PFSK-1 (cell line): ENCODE results near the gene NKTR.

Experiments
- FOXP2 ChIP-seq: optimal IDR thresholded peaks from 2 replicates; pipeline ENCODE3; 2011; ENCODE audit warnings: borderline replicate concordance, control low read depth, inconsistent platforms; ENCODE audit not compliant: insufficient read depth; ENCODE audit errors: extremely low read length, extremely low read depth
- POLR2AphosphoS5 ChIP-seq: IDR thresholded peaks from 2 replicates; pipeline ENCODE4 v1.6.1; 2012; ENCODE audit warnings: low read depth, mild to moderate bottlenecking, control low read depth, low read length, moderate library complexity
- SIN3A ChIP-seq: IDR thresholded peaks from 2 replicates; pipeline ENCODE4 v1.6.1; 2012; ENCODE audit warnings: mild to moderate bottlenecking, low read length, moderate library complexity, borderline replicate concordance; ENCODE audit not compliant: insufficient read depth
- TAF1 ChIP-seq: IDR thresholded peaks from 2 replicates; pipeline ENCODE4 v1.6.1; 2012; ENCODE audit warnings: low read length, control low read depth, borderline replicate concordance; ENCODE audit not compliant: insufficient read depth
- TF ChIP-seq, protein P1 (sequence below), 2 experiments: IDR thresholded peaks; 2 replicates each; pipeline versions ENCODE4 v1.6.1 to v1.8.0; 2011 to 2012; ENCODE audit warnings: low read depth in 2 of 2, low read length in 2 of 2, control low read depth in 1 of 2, inconsistent platforms in 1 of 2, mild to moderate bottlenecking in 1 of 2, moderate library complexity in 1 of 2; ENCODE audit not compliant: insufficient read depth in 1 of 2

NKTR gene

GRCh38 chr3:42658771-42659390 lies 58.4 kb downstream of the NKTR start:
- TF ChIP-seq FOXP2: no peak
- TF ChIP-seq POLR2AphosphoS5: no peak
- TF ChIP-seq SIN3A: no peak
- TF ChIP-seq TAF1: no peak
- TF ChIP-seq, protein P1, sequence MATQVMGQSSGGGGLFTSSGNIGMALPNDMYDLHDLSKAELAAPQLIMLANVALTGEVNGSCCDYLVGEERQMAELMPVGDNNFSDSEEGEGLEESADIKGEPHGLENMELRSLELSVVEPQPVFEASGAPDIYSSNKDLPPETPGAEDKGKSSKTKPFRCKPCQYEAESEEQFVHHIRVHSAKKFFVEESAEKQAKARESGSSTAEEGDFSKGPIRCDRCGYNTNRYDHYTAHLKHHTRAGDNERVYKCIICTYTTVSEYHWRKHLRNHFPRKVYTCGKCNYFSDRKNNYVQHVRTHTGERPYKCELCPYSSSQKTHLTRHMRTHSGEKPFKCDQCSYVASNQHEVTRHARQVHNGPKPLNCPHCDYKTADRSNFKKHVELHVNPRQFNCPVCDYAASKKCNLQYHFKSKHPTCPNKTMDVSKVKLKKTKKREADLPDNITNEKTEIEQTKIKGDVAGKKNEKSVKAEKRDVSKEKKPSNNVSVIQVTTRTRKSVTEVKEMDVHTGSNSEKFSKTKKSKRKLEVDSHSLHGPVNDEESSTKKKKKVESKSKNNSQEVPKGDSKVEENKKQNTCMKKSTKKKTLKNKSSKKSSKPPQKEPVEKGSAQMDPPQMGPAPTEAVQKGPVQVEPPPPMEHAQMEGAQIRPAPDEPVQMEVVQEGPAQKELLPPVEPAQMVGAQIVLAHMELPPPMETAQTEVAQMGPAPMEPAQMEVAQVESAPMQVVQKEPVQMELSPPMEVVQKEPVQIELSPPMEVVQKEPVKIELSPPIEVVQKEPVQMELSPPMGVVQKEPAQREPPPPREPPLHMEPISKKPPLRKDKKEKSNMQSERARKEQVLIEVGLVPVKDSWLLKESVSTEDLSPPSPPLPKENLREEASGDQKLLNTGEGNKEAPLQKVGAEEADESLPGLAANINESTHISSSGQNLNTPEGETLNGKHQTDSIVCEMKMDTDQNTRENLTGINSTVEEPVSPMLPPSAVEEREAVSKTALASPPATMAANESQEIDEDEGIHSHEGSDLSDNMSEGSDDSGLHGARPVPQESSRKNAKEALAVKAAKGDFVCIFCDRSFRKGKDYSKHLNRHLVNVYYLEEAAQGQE (IDR thresholded peaks at IDR 0.05; ENCODE audit: insufficient read depth in 1 of 2, low read depth in 2 of 2, low read length in 2 of 2): no peak

DNA sequence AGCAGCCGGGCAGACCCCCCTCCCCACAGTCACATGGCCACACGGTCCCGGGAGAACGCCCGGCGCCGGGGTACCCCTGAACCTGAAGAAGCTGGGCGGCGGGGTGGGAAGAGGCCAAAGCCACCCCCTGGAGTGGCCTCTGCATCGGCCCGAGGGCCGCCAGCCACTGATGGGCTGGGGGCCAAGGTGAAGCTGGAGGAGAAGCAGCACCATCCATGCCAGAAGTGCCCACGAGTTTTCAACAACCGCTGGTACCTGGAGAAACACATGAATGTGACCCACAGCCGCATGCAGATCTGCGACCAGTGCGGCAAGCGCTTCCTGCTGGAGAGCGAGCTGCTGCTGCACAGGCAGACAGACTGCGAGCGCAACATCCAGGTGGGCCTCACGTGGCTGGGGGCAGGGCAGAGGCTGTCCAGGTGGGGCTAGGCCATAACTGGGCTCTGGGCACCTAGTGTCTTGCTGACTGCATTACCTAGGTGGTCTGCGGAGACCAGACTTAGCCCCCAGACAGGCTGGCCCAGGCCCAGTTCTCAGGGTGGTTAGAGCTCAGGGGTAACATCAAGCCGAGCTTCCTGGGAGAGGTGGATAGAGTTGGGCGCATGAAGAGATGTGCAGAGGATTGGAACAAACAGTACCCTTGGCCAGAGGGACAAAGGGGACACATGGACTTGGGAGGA lies 59.1 kb downstream of the NKTR start:
- no peak for TF ChIP-seq TAF1
- no peak for TF ChIP-seq SIN3A
- TF ChIP-seq FOXP2: no peak
- no peak for TF ChIP-seq POLR2AphosphoS5
- TF ChIP-seq, protein P1 (IDR thresholded peaks at IDR 0.05; ENCODE audit: insufficient read depth in 1 of 2, low read depth in 2 of 2, low read length in 2 of 2): no peak

DNA sequence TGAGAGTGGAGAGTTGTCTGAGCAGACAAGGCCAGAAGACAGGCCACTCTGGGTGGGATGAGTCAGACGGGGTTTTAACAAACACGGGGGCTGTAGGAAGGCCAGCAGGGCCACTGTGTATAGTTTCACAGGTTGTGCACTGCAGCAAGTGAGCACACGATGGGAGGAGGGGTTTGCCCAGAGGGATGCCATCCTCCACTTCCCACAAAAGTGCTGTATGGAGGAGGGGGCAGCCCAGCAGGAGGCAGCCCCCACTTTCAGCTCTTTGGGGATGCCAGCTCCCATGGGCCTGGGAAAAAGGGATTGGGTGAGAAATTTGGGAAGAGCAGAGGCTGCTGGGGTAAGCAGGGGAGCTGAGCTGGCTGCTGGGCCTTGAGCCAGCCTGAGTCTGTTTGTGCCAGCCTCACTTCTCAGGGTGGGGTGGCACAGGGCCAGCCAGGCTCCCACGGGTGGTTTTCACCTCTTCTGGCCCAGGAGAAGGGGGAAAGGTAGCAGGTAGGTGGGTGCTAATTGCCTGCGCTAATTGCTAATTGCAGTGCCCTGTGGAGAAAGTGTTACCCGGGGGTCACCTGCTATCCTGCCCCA lies 59.7 kb downstream of the NKTR start:
- TF ChIP-seq TAF1 (no peak), FOXP2 (no peak), POLR2AphosphoS5 (no peak), SIN3A (no peak)
- TF ChIP-seq, protein P1 (IDR thresholded peaks at IDR 0.05; ENCODE audit: insufficient read depth in 1 of 2, low read depth in 2 of 2, low read length in 2 of 2): no peak

- TF ChIP-seq TAF1 (no peak), FOXP2 (no peak), SIN3A (no peak), POLR2AphosphoS5 (no peak)
- TF ChIP-seq, protein P1 (IDR thresholded peaks at IDR 0.05; ENCODE audit: insufficient read depth in 1 of 2, low read depth in 2 of 2, low read length in 2 of 2): no peak
Observed at GRCh38 chr3:42660898-42661297, 60.4 kb downstream of the NKTR start.
